Stimulated activated memory B cell treated with anti-CD40 and anti-IgM and Interleukin-4, amounts not matched to agents 10 μg/mL and 1 μg/mL and 100 μg/mL, for 72 hours (primary cell): ENCODE data around the gene SAMD4A.
"Not testable (repeated sequence)": the region's sequence is repeated elsewhere in the genome, so short reads cannot be mapped to it uniquely, and the experiment has no call there.

Experiments used
- ATAC-seq: fragments of 150-1000 bp; cut with Tn5 transposase; 2 replicates; pipeline ENCODE4 v1.10.0; 2021
- H3K27ac Mint-ChIP-seq: one replicate; pipeline ENCODE4 v1.8.0; 2022; ENCODE audit warnings: mild to moderate bottlenecking, mixed read lengths
- H3K27me3 Mint-ChIP-seq: one replicate; pipeline ENCODE4 v1.8.0; 2022; ENCODE audit warnings: mixed read lengths
- H3K36me3 Mint-ChIP-seq: one replicate; pipeline ENCODE4 v1.8.0; 2022; ENCODE audit warnings: mixed read lengths
- H3K4me1 Mint-ChIP-seq: one replicate; pipeline ENCODE4 v1.8.0; 2022; ENCODE audit warnings: mixed read lengths
- H3K4me3 Mint-ChIP-seq: one replicate; pipeline ENCODE4 v1.8.0; 2022; ENCODE audit warnings: mild to moderate bottlenecking, moderate library complexity, mixed read lengths
- H3K9me3 Mint-ChIP-seq: one replicate; pipeline ENCODE4 v1.8.0; 2022; ENCODE audit warnings: mixed read lengths

The SAMD4A gene

GRCh38 chr14:54600717-54601109 is 33.8 kb downstream of the SAMD4A start:
- no peaks in the 10 kb centered on the region for H3K9me3 Mint-ChIP-seq
- peaks cover 10% of the 10 kb centered on the region for H3K4me1 Mint-ChIP-seq
- H3K27me3 Mint-ChIP-seq: no peaks in the 10 kb centered on the region
- peaks cover 6% of the 10 kb centered on the region for H3K36me3 Mint-ChIP-seq
- ATAC-seq: no peak
- no peak overlapping the region for H3K4me3 Mint-ChIP-seq
- no peak overlapping the region for H3K27ac Mint-ChIP-seq

- Mint-ChIP-seq H3K4me3 (no peak overlapping the region), H3K4me1 (peaks cover 18% of the 10 kb centered on the region), H3K9me3 (peaks cover 3% of the 10 kb centered on the region), H3K27me3 (no peaks in the 10 kb centered on the region), H3K27ac (no peak overlapping the region), H3K36me3 (peaks cover 16% of the 10 kb centered on the region)
- ATAC-seq: no peak
Measured at GRCh38 chr14:54603362-54603761, 36.4 kb downstream of the SAMD4A start.

GRCh38 chr14:54606178-54606577 is 39.2 kb downstream of the SAMD4A start:
- H3K4me3 Mint-ChIP-seq: no peak overlapping the region
- no peak overlapping the region for H3K27ac Mint-ChIP-seq
- no peaks in the 10 kb centered on the region for H3K27me3 Mint-ChIP-seq
- H3K4me1 Mint-ChIP-seq: peaks cover 14% of the 10 kb centered on the region
- ATAC-seq: no peak
- H3K9me3 Mint-ChIP-seq: peaks cover 3% of the 10 kb centered on the region
- H3K36me3 Mint-ChIP-seq: peaks cover 23% of the 10 kb centered on the region

GRCh38 chr14:54606631-54607133 is 39.8 kb downstream of the SAMD4A start:
- Mint-ChIP-seq H3K27me3 (no peaks in the 10 kb centered on the region), H3K4me3 (no peak overlapping the region), H3K4me1 (peaks cover 9% of the 10 kb centered on the region), H3K27ac (no peak overlapping the region), H3K36me3 (peaks cover 23% of the 10 kb centered on the region), H3K9me3 (peaks cover 3% of the 10 kb centered on the region)
- no peak for ATAC-seq

GRCh38 chr14:54609576-54609975 is 42.6 kb downstream of the SAMD4A start:
- H3K27me3 Mint-ChIP-seq: no peaks in the 10 kb centered on the region
- H3K27ac Mint-ChIP-seq: no peak overlapping the region
- no peak for ATAC-seq
- H3K4me1 Mint-ChIP-seq: peaks cover 7% of the 10 kb centered on the region
- no peak overlapping the region for H3K4me3 Mint-ChIP-seq
- peaks cover 3% of the 10 kb centered on the region for H3K9me3 Mint-ChIP-seq
- peaks cover 17% of the 10 kb centered on the region for H3K36me3 Mint-ChIP-seq

GRCh38 chr14:54610051-54610977 is 43.4 kb downstream of the SAMD4A start:
- ATAC-seq: no peak
- H3K4me1 Mint-ChIP-seq: peaks cover 7% of the 10 kb centered on the region
- H3K27ac Mint-ChIP-seq: no peak overlapping the region
- peaks cover 17% of the 10 kb centered on the region for H3K36me3 Mint-ChIP-seq
- H3K4me3 Mint-ChIP-seq: no peak overlapping the region
- no peaks in the 10 kb centered on the region for H3K27me3 Mint-ChIP-seq
- H3K9me3 Mint-ChIP-seq: peaks cover 3% of the 10 kb centered on the region

- H3K36me3 Mint-ChIP-seq: peaks cover under 1% of the 10 kb centered on the region
- no peak overlapping the region for H3K4me3 Mint-ChIP-seq
- H3K9me3 Mint-ChIP-seq: no peaks in the 10 kb centered on the region
- H3K27ac Mint-ChIP-seq: no peak overlapping the region
- ATAC-seq: no peak
- no peaks in the 10 kb centered on the region for H3K27me3 Mint-ChIP-seq
- H3K4me1 Mint-ChIP-seq: peaks cover 8% of the 10 kb centered on the region
Measured at GRCh38 chr14:54614296-54614695, 47.4 kb downstream of the SAMD4A start.

- no peaks in the 10 kb centered on the region for H3K36me3 Mint-ChIP-seq
- H3K27ac Mint-ChIP-seq: peak overlapping the region; percentile 14
- H3K27me3 Mint-ChIP-seq: no peaks in the 10 kb centered on the region
- H3K4me3 Mint-ChIP-seq: no peak overlapping the region
- H3K4me1 Mint-ChIP-seq: peaks cover 14% of the 10 kb centered on the region
- H3K9me3 Mint-ChIP-seq: peaks cover 3% of the 10 kb centered on the region
- peak; percentile 41 for ATAC-seq
Measured at GRCh38 chr14:54617467-54617866, 50.5 kb downstream of the SAMD4A start.

GRCh38 chr14:54621686-54622085 is 54.8 kb downstream of the SAMD4A start:
- no peak for ATAC-seq
- peak overlapping the region; percentile 76 for H3K27ac Mint-ChIP-seq
- peaks cover 43% of the 10 kb centered on the region for H3K4me1 Mint-ChIP-seq
- no peak overlapping the region for H3K4me3 Mint-ChIP-seq
- no peaks in the 10 kb centered on the region for H3K27me3 Mint-ChIP-seq
- no peaks in the 10 kb centered on the region for H3K36me3 Mint-ChIP-seq
- H3K9me3 Mint-ChIP-seq: peaks cover 3% of the 10 kb centered on the region

GRCh38 chr14:54622192-54622958 is 55.4 kb downstream of the SAMD4A start:
- H3K27me3 Mint-ChIP-seq: no peaks in the 10 kb centered on the region
- H3K4me1 Mint-ChIP-seq: peaks cover 47% of the 10 kb centered on the region
- H3K9me3 Mint-ChIP-seq: peaks cover 3% of the 10 kb centered on the region
- ATAC-seq: peak; percentile 92
- H3K27ac Mint-ChIP-seq: peak overlapping the region; percentile 76
- no peaks in the 10 kb centered on the region for H3K36me3 Mint-ChIP-seq
- H3K4me3 Mint-ChIP-seq: no peak overlapping the region

GRCh38 chr14:54623279-54624004 is 56.5 kb downstream of the SAMD4A start:
- peaks cover 3% of the 10 kb centered on the region for H3K9me3 Mint-ChIP-seq
- no peaks in the 10 kb centered on the region for H3K36me3 Mint-ChIP-seq
- ATAC-seq: no peak
- H3K4me1 Mint-ChIP-seq: peaks cover 53% of the 10 kb centered on the region
- peak overlapping the region; percentile 76 for H3K27ac Mint-ChIP-seq
- no peaks in the 10 kb centered on the region for H3K27me3 Mint-ChIP-seq
- peak overlapping the region; percentile 27 for H3K4me3 Mint-ChIP-seq

GRCh38 chr14:54624005-54624358 is 57.1 kb downstream of the SAMD4A start:
- H3K36me3 Mint-ChIP-seq, H3K4me3 Mint-ChIP-seq, H3K9me3 Mint-ChIP-seq, H3K27me3 Mint-ChIP-seq, ATAC-seq: not testable (repeated sequence)
- Mint-ChIP-seq H3K4me1 (peaks cover 58% of the 10 kb centered on the region), H3K27ac (peak overlapping the region; percentile 55)

GRCh38 chr14:54625112-54625511 is 58.2 kb downstream of the SAMD4A start:
- H3K4me3 Mint-ChIP-seq: no peak overlapping the region
- no peak for ATAC-seq
- H3K27ac Mint-ChIP-seq: no peak overlapping the region
- no peaks in the 10 kb centered on the region for H3K36me3 Mint-ChIP-seq
- peaks cover 69% of the 10 kb centered on the region for H3K4me1 Mint-ChIP-seq
- H3K9me3 Mint-ChIP-seq: no peaks in the 10 kb centered on the region
- H3K27me3 Mint-ChIP-seq: no peaks in the 10 kb centered on the region

- Mint-ChIP-seq H3K27me3 (no peaks in the 10 kb centered on the region), H3K4me1 (peaks cover 72% of the 10 kb centered on the region), H3K36me3 (peaks cover under 1% of the 10 kb centered on the region), H3K9me3 (no peaks in the 10 kb centered on the region), H3K4me3 (peak overlapping the region; percentile 71), H3K27ac (peak overlapping the region; percentile 91)
- no peak for ATAC-seq
Measured at GRCh38 chr14:54627219-54627539, 60.3 kb downstream of the SAMD4A start.
